Sciatic nerve (tissue), 2 donors: ENCODE measurements around the gene FOSL2. TPM values are rescaled to one million over a fixed set of nuclear protein-coding genes. Genes with fewer than 3 reads are reported as not detected.
A peak's percentile ranks its signal among the peaks of the same experiment; 100 is the strongest.

Experiments
- ATAC-seq: fragments of 200-7000 bp; cut with Tn5 transposase; one replicate; pipeline ENCODE4 v1.9.1; 2020; ENCODE audit warnings: mild to moderate bottlenecking, moderate library complexity
- DNase-seq: peaks from one replicate; pipeline ENCODE4 v3.0.0-alpha.2; 2020; ENCODE audit warnings: low spot score
- intact Hi-C: fragments of 100-400 bp; cut with DNase I; formaldehyde crosslinking; loops from one replicate; pipeline ENCODE4 v1.14.2; 2022
- total RNA-seq: library from RNA; stranded (reverse); fragmentation: NEBNext Ultra II Directional; extraction: Animal tissue kit (Norgen Biotek cat#: 25700); gene quantifications from one replicate; pipeline ENCODE4 v1.2.1, GENCODE V29; 2021
- donor health status: DM: no; HTN: no; CAD: no.
- donor health status: DM: no; HTN: no; CAD: no.

FOSL2 gene
- total RNA-seq, 1 donor from 2014 or later: 230 TPM

DNA sequence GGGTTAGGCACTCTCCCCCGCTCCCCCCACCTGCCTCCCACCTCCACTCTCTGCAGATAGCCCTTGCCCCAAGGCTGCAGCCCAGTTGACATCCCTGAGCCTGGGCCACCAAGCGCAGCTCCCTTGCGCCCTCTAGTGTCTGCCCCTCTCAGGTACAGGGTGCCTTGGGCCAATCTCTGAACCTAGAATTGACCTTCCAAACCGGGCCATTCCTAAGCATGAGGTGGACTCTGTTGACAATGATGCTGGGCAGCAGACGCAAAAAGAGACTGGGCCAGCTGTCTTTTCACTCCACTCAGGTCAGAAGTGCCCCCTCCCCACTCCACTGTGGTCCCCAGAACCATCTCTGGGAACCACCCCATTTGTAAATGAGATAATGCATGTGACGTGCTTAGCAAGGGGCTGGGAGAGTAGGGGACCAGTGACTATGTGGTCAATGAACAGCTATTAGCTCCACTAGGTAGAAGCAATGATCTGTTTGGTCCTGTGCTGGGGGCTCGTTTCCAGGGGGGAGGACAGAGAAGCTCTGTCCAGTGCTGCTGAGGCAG, 60.0 kb downstream of the FOSL2 start:
- peak; percentile 87 for ATAC-seq
- intact Hi-C loops: loop anchor here (5.0 kb wide), 1 partner anchor 750 kb away; no protein-coding TSS in a partner anchor
- peak; percentile 90 for DNase-seq

DNA sequence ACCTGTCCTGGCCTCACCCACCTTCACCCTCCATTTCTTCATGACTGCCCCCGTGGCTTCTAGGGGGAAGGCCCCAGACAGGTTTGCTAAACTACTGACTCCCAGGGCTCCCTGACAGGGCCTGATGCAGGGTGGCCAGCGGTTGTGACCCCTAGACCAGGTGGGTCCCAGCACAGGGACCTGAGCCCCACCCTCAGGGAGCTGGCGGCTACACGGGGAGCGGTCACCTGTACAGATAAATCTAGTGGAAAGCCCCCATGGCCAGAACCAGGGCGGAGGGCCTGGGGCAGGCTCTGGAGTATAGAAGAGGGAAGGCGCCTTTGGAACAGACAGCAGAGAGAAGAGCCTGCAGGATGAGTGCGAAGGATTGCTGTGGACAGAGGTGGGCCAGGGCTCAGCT, 60.7 kb downstream of the FOSL2 start:
- intact Hi-C loops: loop anchor here (5.0 kb wide), 1 partner anchor 751 kb away; no protein-coding TSS in a partner anchor
- ATAC-seq (no peak), DNase-seq (no peak)

DNA sequence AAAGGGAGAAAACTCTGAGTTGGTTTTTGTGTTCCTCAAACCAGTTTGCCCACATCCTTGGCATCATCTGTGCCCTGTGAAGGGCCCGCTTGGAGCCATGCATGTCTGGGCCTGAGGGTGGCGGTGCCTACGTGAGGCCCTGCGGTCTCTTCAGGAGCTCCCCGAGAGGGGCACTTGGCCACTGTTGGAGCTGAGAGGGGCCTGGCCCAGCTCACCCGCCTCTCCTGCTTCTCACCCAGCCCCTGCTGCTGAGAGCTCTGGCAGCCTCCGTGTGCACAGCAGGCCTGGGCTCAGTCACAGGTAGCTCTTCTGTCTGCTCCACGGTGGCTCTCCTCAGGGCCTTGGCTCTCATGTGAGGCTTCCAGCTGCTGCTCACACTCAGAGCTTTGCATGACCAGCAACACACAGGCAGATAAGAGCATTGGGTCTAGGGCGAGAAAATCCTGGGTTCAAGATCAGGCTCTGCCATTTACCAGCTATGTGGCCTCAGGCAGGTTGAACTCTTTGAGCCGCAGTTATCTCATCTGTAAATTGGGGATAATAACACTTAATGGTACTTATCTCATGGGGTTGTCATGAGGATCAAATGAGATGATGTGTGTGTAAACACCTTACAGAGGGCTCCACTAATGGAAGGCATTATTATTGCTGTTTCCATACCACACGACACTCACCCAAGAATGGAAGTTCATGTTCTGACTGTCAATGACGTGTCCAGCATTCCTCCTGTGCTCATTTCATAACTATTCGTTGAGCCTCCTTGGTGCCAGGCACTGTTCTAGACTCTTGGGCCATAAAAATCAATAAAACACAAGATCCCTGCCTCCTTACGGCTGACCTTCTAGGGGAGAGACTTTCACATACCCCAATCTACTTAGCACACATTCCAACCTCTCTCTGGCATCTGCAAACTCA, 61.6 kb downstream of the FOSL2 start:
- ATAC-seq (no peak), DNase-seq (no peak)
- intact Hi-C loops: loop anchor here (5.0 kb wide), 1 partner anchor 752 kb away; no protein-coding TSS in a partner anchor

DNA sequence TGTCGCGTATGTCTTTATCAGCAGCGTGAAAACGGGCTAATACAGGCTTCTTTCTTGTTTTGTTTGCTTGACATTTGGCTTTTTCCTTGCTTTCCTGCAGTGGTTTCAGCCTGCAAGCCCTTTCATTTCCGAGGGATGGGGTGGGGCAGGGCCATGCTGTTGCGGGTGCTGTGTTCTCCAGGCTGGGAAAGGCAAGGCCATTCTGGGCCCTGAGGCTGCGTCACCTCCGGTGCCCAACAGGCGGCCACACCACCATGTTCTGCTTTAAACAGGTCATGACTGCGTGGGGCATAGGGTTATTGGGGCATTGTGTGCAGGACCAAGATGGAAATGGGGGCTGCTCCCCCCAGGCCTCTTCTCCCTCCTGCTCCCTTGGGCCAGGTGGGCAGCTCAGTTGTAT, 64.6 kb downstream of the FOSL2 start:
- intact Hi-C loops: no loop called here
- DNase-seq (no peak), ATAC-seq (no peak)

DNA sequence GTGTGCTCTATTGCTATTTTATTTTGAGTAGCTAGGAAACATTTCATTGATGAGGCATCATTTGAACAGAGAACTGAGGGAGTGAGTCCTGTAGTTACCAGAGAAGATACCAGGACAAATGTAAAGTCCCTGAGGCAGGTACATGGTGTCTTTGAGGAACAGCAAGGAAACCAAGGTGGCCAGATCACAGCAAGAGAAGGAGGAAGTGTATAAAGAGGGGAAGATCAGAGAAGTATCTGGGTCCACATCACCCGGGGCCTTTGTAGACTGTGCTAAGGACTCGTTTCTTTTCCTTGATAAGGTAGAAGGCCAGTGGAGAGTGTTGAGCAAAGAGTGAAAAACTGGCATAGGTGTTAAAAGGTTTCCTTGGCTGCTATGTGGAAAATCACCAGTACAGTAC, 68.4 kb downstream of the FOSL2 start:
- intact Hi-C loops: no loop called here
- DNase-seq (no peak), ATAC-seq (no peak)

DNA sequence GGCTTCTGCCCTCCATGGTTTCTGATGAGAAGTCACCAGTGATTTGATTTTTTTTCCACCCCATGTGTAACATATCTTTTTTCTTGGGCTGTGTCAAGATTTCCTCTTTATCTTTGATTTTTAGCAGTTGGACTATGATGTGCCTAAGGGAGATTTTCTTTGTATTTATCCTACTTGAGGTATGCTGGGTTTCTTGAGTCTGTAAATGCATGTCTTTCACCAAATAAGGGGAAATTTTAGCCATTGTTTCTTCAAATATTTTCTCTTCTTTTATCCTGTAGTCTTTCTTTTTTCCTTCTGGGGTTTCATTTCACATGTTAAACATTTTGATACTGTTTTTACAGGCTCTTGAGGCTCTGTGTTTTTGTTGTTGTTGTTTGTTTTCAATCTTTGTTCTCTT, 69.5 kb downstream of the FOSL2 start:
- intact Hi-C loops: no loop called here
- no peak for DNase-seq
- ATAC-seq: no peak

DNA sequence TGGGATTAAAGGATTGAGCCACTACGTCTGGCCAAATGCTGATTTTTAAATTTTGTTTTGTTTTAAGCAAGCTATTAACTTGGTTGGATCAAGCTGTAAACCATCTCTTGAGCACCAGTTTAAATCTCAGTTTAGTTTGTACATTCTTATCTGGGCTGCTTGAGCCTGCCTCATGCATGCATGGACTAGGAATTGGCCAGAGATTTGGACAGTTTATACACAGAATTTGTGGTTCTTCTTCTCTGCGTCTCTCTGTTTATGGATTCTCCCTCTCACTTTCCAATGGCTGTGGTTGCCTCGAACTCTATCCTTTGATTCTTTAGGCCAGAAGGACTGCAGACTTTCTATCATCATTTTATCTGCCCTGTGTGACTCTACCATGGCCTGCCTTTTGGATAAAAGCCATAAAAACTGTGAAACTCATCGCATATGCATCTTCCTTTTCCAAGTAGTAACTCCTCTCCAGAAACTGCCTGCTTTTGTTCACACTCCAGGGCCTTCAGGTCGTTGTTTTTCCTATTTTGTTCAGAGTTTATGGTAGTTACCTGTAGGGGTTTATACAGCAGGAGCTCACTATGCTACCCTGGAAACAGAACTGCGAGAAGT, 70.7 kb downstream of the FOSL2 start:
- intact Hi-C loops: no loop called here
- DNase-seq: no peak
- no peak for ATAC-seq

DNA sequence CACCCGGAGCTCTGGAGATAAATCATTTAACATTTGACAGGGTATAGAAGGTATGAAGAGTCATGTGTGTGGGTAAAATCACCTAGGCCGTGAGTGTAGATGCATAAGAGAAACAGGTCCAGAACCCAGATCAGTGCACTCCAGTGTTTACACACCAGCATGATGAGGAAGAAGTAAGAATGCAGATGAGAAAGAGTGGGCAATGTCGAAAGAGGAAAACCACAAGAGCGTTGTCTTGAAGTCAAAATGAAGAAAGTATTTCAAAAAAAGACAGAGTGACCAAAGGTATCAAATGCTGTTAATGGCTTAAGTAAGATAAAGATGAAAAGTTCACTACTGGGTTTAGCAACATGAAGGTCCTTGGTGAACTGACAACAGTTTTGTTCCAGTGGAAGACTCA, 71.2 kb downstream of the FOSL2 start:
- intact Hi-C loops: no loop called here
- ATAC-seq: no peak
- DNase-seq: no peak

DNA sequence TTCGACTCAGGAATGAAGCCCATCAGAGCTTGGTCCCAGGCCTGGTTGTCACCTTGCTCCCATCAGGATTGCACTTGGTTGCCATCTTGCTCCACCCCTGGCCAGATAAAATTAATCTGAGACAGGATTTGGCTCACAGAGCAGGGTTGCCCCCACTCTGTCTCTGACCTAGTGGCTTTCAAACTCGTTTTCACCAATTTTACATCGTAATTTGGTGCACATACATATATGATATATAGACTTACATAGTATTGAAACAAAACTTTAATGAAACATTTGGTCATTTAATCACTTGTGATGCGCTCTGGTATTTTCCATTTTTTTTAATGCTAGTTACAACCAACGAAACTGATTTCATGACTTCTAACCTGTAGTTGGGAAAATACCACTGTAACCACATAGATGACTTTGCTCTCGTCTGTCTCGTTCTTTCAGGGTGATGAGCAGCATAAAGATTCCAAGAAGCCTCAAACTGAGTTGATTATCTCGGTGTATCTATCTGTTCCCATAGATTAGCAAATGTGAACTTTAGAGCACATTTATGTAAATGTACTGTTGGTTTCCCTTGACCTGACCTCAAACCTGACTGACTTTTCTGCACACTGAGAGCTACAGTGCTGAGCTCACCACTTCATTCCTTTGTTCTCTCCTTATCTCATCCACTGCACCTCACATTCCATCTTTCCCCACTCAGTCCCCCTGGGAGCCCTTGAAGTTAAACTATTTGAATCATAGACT, 72.7 kb downstream of the FOSL2 start:
- no peak for DNase-seq
- no peak for ATAC-seq
- intact Hi-C loops: no loop called here

Other genes starting within 250 kb of the FOSL2 start
- 5.5 TPM for gene PLB1, start 103.2 kb downstream of the FOSL2 start, total RNA-seq